ENCODE results near the gene OR1A1.

- TF ChIP-seq ATF3 (CRISPR knock-in tag; conservative IDR thresholded peaks at IDR 0.05): no peak
- TF ChIP-seq CTCF (IDR thresholded peaks at IDR 0.05): no peak
- TF ChIP-seq CREB1 (CRISPR knock-in tag; IDR thresholded peaks at IDR 0.05): no peak
- TF ChIP-seq CBFB (CRISPR knock-in tag; IDR thresholded peaks at IDR 0.05; ENCODE audit: low read depth): no peak
- TF ChIP-seq E2F4 (CRISPR knock-in tag; IDR thresholded peaks at IDR 0.05; ENCODE audit: borderline replicate concordance, low read depth): no peak
These were observed 6.1 kb downstream of the OR1A1 start for GRCh38 chr17:3213587-3213986.

Measured in WTC11 (cell line).